Left ventricle myocardium inferior (tissue), 1 donor: Measurements from ENCODE around the gene PELO. TPM values are rescaled to one million over a fixed set of nuclear protein-coding genes. Genes with fewer than 3 reads are reported as not detected.

Experiments used
- DNase-seq: peaks from one replicate; pipeline ENCODE4 v3.0.0-alpha.2; 2020
- H3K27ac ChIP-seq: fragments of 200-600 bp; replicated peaks from 2 replicates; pipeline ENCODE4 v1.8.0; 2021
- H3K27me3 ChIP-seq: fragments of 200-600 bp; 2 replicates; pipeline ENCODE4 v1.8.0; 2021; ENCODE audit warnings: low read depth
- H3K36me3 ChIP-seq: fragments of 200-600 bp; 2 replicates; pipeline ENCODE4 v1.8.0; 2021
- H3K4me1 ChIP-seq: fragments of 200-600 bp; 2 replicates; pipeline ENCODE4 v1.8.0; 2021
- H3K4me3 ChIP-seq: fragments of 200-600 bp; 2 replicates; pipeline ENCODE4 v1.8.0; 2021; ENCODE audit warnings: mild to moderate bottlenecking, moderate library complexity
- H3K9me3 ChIP-seq: fragments of 200-600 bp; replicated peaks from 2 replicates; pipeline ENCODE4 v1.8.0; 2021
- CTCF ChIP-seq: fragments of 200-600 bp; IDR thresholded peaks from 2 replicates; pipeline ENCODE4 v1.8.0; 2021; ENCODE audit warnings: antibody characterized with exemption, mild to moderate bottlenecking, borderline replicate concordance
- intact Hi-C: fragments of 100-400 bp; cut with micrococcal nuclease; formaldehyde crosslinking; loops from one replicate; pipeline ENCODE4 v1.11.0; 2022
- total RNA-seq: library from RNA; stranded (reverse); fragmentation: NEBNext Ultra II Directional; extraction: Animal tissue kit (Norgen Biotek cat#: 25700); gene quantifications from one replicate; pipeline ENCODE4 v1.2.1, GENCODE V29; 2021
- donor health status: DM: no; HTN: yes; CAD: no; lungs with severe emphysema.

PELO gene
- total RNA-seq, 1 donor from 2014 or later = 19.7 TPM

- Histone ChIP-seq H3K36me3 (peaks cover 13% of the 10 kb centered on the region), H3K4me3 (peak overlapping the region; percentile 74), H3K9me3 (no peaks in the 10 kb centered on the region), H3K27ac (peak overlapping the region; percentile 96), H3K27me3 (no peaks in the 10 kb centered on the region), H3K4me1 (peaks cover 100% of the 10 kb centered on the region)
- intact Hi-C loops = no loop called here
- no peak for TF ChIP-seq CTCF
- no peak for DNase-seq
Measured at GRCh38 chr5:52804981-52805380, 17.3 kb downstream of the PELO start.

GRCh38 chr5:52805615-52806014 is 17.9 kb downstream of the PELO start:
- intact Hi-C loops = no loop called here
- H3K4me1 ChIP-seq = peaks cover 98% of the 10 kb centered on the region
- H3K9me3 ChIP-seq = no peaks in the 10 kb centered on the region
- TF ChIP-seq CTCF = no peak
- DNase-seq = no peak
- no peaks in the 10 kb centered on the region for H3K27me3 ChIP-seq
- no peak overlapping the region for H3K4me3 ChIP-seq
- H3K27ac ChIP-seq = no peak overlapping the region
- H3K36me3 ChIP-seq = peaks cover 13% of the 10 kb centered on the region

- Histone ChIP-seq H3K9me3 (no peaks in the 10 kb centered on the region), H3K4me1 (peaks cover 95% of the 10 kb centered on the region), H3K4me3 (no peak overlapping the region), H3K27ac (no peak overlapping the region), H3K36me3 (peaks cover 6% of the 10 kb centered on the region), H3K27me3 (no peaks in the 10 kb centered on the region)
- TF ChIP-seq CTCF = no peak
- intact Hi-C loops = no loop called here
- no peak for DNase-seq
Measured at GRCh38 chr5:52807037-52807436, 19.3 kb downstream of the PELO start.

GRCh38 chr5:52807723-52808122 is 20.0 kb downstream of the PELO start:
- H3K27ac ChIP-seq = peak overlapping the region; percentile 10
- no peak overlapping the region for H3K4me3 ChIP-seq
- intact Hi-C loops = no loop called here
- no peak for DNase-seq
- H3K36me3 ChIP-seq = no peaks in the 10 kb centered on the region
- peaks cover 91% of the 10 kb centered on the region for H3K4me1 ChIP-seq
- no peak for TF ChIP-seq CTCF
- no peaks in the 10 kb centered on the region for H3K9me3 ChIP-seq
- no peaks in the 10 kb centered on the region for H3K27me3 ChIP-seq

- no peak for DNase-seq
- H3K27ac ChIP-seq = peak overlapping the region; percentile 10
Measured at GRCh38 chr5:52808316-52808901, 20.7 kb downstream of the PELO start.

More at GRCh38 chr5:52808316-52808901, 20.7 kb downstream of the PELO start:
- Histone ChIP-seq H3K36me3 (no peaks in the 10 kb centered on the region), H3K9me3 (no peaks in the 10 kb centered on the region), H3K27me3 (no peaks in the 10 kb centered on the region), H3K4me1 (peaks cover 90% of the 10 kb centered on the region), H3K4me3 (no peak overlapping the region)
- intact Hi-C loops = no loop called here
- no peak for TF ChIP-seq CTCF
